PFSK-1 (cell line): ENCODE measurements around the gene ORMDL1.

Source experiments
- FOXP2 ChIP-seq: optimal IDR thresholded peaks from 2 replicates; pipeline ENCODE3; 2011; ENCODE audit warnings: borderline replicate concordance, control low read depth, inconsistent platforms; ENCODE audit not compliant: insufficient read depth; ENCODE audit errors: extremely low read length, extremely low read depth
- POLR2AphosphoS5 ChIP-seq: IDR thresholded peaks from 2 replicates; pipeline ENCODE4 v1.6.1; 2012; ENCODE audit warnings: low read depth, mild to moderate bottlenecking, control low read depth, low read length, moderate library complexity
- REST ChIP-seq, 2 experiments: IDR thresholded peaks; 2 replicates each; pipeline versions ENCODE4 v1.6.1 to v1.8.0; 2011 to 2012; ENCODE audit warnings: low read depth in 2 of 2, low read length in 2 of 2, control low read depth in 1 of 2, inconsistent platforms in 1 of 2, mild to moderate bottlenecking in 1 of 2, moderate library complexity in 1 of 2; ENCODE audit not compliant: insufficient read depth in 1 of 2
- SIN3A ChIP-seq: IDR thresholded peaks from 2 replicates; pipeline ENCODE4 v1.6.1; 2012; ENCODE audit warnings: mild to moderate bottlenecking, low read length, moderate library complexity, borderline replicate concordance; ENCODE audit not compliant: insufficient read depth
- TAF1 ChIP-seq: IDR thresholded peaks from 2 replicates; pipeline ENCODE4 v1.6.1; 2012; ENCODE audit warnings: low read length, control low read depth, borderline replicate concordance; ENCODE audit not compliant: insufficient read depth

ORMDL1 gene

GRCh38 chr2:189798312-189799029 is 14.3 kb upstream of the ORMDL1 start:
- TF ChIP-seq TAF1 (no peak), POLR2AphosphoS5 (no peak), REST (IDR thresholded peaks at IDR 0.05; ENCODE audit: insufficient read depth in 1 of 2, low read depth in 2 of 2, low read length in 2 of 2) (no peak), FOXP2 (no peak), SIN3A (no peak)

GRCh38 chr2:189797902-189798301 is 13.8 kb upstream of the ORMDL1 start:
- no peak for TF ChIP-seq SIN3A

- TF ChIP-seq SIN3A: no peak
- TF ChIP-seq TAF1: no peak
- no peak for TF ChIP-seq FOXP2
- TF ChIP-seq REST (IDR thresholded peaks at IDR 0.05; ENCODE audit: insufficient read depth in 1 of 2, low read depth in 2 of 2, low read length in 2 of 2): no peak
- no peak for TF ChIP-seq POLR2AphosphoS5
These were observed 10.2 kb upstream of the ORMDL1 start for GRCh38 chr2:189794310-189794709.

- TF ChIP-seq REST (IDR thresholded peaks at IDR 0.05; ENCODE audit: insufficient read depth in 1 of 2, low read depth in 2 of 2, low read length in 2 of 2) (no peak), FOXP2 (no peak), SIN3A (no peak), TAF1 (no peak), POLR2AphosphoS5 (no peak)
These were observed 7.4 kb upstream of the ORMDL1 start for GRCh38 chr2:189791338-189792042.

- no peak for TF ChIP-seq FOXP2
These were observed 650 bp downstream of the ORMDL1 start for GRCh38 chr2:189783451-189783926.

- TF ChIP-seq REST (IDR thresholded peaks at IDR 0.05; ENCODE audit: insufficient read depth in 1 of 2, low read depth in 2 of 2, low read length in 2 of 2) (no peak), TAF1 (no peak), SIN3A (no peak)
These were observed 1.9 kb downstream of the ORMDL1 start for GRCh38 chr2:189782221-189782671.
